ENCODE data around the gene ARNT2. TPM values are rescaled to one million over a fixed set of nuclear protein-coding genes. Genes with fewer than 3 reads are reported as not detected.
"Not testable (repeated sequence)": the region's sequence is repeated elsewhere in the genome, so short reads cannot be mapped to it uniquely, and the experiment has no call there.

The ARNT2 gene
- total RNA-seq, 1 experiment from 2014 or later = not detected

DNA sequence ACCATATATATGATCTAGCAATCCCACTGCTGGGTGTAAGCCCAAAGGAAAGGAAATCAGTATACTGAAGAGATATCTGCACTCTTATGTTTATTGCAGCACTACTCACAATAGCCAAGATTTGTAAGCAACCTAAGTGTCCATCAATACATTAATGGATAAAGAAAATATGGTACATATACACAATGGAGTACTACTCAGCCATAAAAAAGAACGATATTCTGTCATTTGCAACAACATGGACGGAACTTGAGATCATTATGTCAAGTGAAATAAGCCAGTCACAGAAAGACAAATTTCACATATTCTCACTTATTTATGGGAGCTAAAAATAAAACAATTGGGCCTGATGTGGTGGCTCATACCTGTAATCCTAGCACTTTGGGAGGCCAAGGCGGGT lies 21.9 kb upstream of the ARNT2 start:
- no peak for DNase-seq
- H3K4me3 ChIP-seq (ENCODE audit: low read length) = no peak overlapping the region
- no peak overlapping the region for H3K4me2 ChIP-seq (ENCODE audit: low read depth, low read length, poor library complexity, severe bottlenecking)
- no peaks in the 10 kb centered on the region for H3K9me3 ChIP-seq (ENCODE audit: low read length)
- no peaks in the 10 kb centered on the region for H3K27me3 ChIP-seq (ENCODE audit: low read length)
- no peak overlapping the region for H3K9ac ChIP-seq (ENCODE audit: low read length)
- no peaks in the 10 kb centered on the region for H3K9me2 ChIP-seq (replicated peaks; ENCODE audit: insufficient read depth, low read length)
- no peaks in the 10 kb centered on the region for H3K4me1 ChIP-seq (ENCODE audit: low read length)
- H3K79me2 ChIP-seq (ENCODE audit: low read length) = no peaks in the 10 kb centered on the region
- H3K27ac ChIP-seq (ENCODE audit: low read length) = no peak overlapping the region
- H2AFZ ChIP-seq (ENCODE audit: low read length) = no peak overlapping the region
- no peaks in the 10 kb centered on the region for H4K20me1 ChIP-seq (ENCODE audit: insufficient read depth, low read depth, low read length)
- H3K36me3 ChIP-seq (ENCODE audit: insufficient read depth, low read length) = no peaks in the 10 kb centered on the region

DNA sequence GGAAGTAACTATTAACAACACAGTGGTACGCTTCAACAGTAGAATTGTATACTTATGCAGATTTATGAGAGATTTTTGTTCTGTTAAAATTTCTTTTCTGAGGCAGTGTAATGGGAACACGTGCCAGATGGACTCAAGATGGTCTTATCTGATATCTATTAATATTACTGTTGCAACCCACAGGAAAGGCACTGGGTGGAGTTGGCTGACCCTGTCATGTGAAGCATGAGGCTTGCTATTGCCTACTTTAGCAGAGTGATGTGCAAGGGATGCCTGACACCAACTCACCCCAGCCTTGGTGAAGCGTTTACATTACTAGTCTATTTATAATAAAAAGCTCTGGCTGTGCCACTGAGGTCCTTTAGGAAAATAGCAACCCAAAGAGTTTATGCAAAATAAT lies 19.8 kb upstream of the ARNT2 start:
- H3K79me2 ChIP-seq (ENCODE audit: low read length) = no peaks in the 10 kb centered on the region
- H3K9ac ChIP-seq (ENCODE audit: low read length) = no peak overlapping the region
- no peak overlapping the region for H3K4me2 ChIP-seq (ENCODE audit: low read depth, low read length, poor library complexity, severe bottlenecking)
- H3K9me3 ChIP-seq (ENCODE audit: low read length) = no peaks in the 10 kb centered on the region
- DNase-seq = no peak
- no peaks in the 10 kb centered on the region for H3K4me1 ChIP-seq (ENCODE audit: low read length)
- H3K4me3 ChIP-seq (ENCODE audit: low read length) = no peak overlapping the region
- H3K9me2 ChIP-seq (replicated peaks; ENCODE audit: insufficient read depth, low read length) = no peaks in the 10 kb centered on the region
- H4K20me1 ChIP-seq (ENCODE audit: insufficient read depth, low read depth, low read length) = no peaks in the 10 kb centered on the region
- H3K27me3 ChIP-seq (ENCODE audit: low read length) = no peaks in the 10 kb centered on the region
- H3K27ac ChIP-seq (ENCODE audit: low read length) = no peak overlapping the region
- H3K36me3 ChIP-seq (ENCODE audit: insufficient read depth, low read length) = no peaks in the 10 kb centered on the region
- no peak overlapping the region for H2AFZ ChIP-seq (ENCODE audit: low read length)

DNA sequence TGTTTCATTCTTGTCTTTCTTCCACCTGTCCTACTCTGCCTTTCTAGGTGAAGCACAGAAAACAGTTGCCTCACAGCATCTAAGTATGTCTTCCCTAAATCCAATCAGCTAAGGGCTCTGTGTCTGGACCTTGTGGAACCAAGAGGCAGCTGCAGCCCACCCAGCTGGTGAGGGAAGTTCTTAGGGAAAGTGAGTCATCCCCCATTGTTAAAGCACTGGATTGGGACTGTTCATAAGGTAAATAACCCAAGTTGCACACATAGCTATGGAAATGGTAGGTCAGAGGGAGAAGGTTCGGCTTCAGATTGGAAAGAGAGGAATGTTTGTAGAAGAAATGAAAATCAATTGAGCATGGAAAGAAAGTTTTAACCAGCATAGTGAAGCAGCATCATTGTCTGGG lies 18.0 kb upstream of the ARNT2 start:
- Histone ChIP-seq H3K36me3 (ENCODE audit: insufficient read depth, low read length) (no peaks in the 10 kb centered on the region), H3K4me3 (ENCODE audit: low read length) (no peak overlapping the region), H3K4me1 (ENCODE audit: low read length) (no peaks in the 10 kb centered on the region), H3K9me2 (replicated peaks; ENCODE audit: insufficient read depth, low read length) (no peaks in the 10 kb centered on the region), H3K9me3 (ENCODE audit: low read length) (no peaks in the 10 kb centered on the region), H3K27ac (ENCODE audit: low read length) (no peak overlapping the region), H2AFZ (ENCODE audit: low read length) (no peak overlapping the region), H3K79me2 (ENCODE audit: low read length) (no peaks in the 10 kb centered on the region), H3K9ac (ENCODE audit: low read length) (no peak overlapping the region), H3K27me3 (ENCODE audit: low read length) (no peaks in the 10 kb centered on the region), H3K4me2 (ENCODE audit: low read depth, low read length, poor library complexity, severe bottlenecking) (no peak overlapping the region), H4K20me1 (ENCODE audit: insufficient read depth, low read depth, low read length) (no peaks in the 10 kb centered on the region)
- DNase-seq = peak; percentile 16

DNA sequence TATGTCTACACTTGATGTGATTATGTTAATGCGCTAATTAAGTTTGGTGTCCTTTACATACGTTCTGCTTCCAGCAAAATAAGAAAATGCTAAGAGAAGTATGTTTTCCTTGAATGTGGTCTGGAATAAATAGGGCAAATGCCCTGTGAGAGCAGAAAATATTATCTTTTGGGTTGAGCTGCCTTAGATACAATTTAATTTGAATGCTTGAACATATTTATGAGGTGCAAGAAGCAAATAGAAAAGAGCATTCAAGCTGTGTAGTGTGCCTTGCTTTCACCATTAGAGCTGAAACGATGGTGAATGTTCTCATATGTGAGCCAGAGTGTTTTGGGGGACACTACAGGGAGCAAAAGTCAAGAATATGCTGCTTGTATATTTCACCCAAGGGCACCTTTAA lies 15.9 kb upstream of the ARNT2 start:
- H3K4me2 ChIP-seq (ENCODE audit: low read depth, low read length, poor library complexity, severe bottlenecking) = no peak overlapping the region
- H3K4me1 ChIP-seq (ENCODE audit: low read length) = no peaks in the 10 kb centered on the region
- DNase-seq = no peak
- H3K27ac ChIP-seq (ENCODE audit: low read length) = no peak overlapping the region
- no peaks in the 10 kb centered on the region for H3K9me3 ChIP-seq (ENCODE audit: low read length)
- no peaks in the 10 kb centered on the region for H3K27me3 ChIP-seq (ENCODE audit: low read length)
- no peaks in the 10 kb centered on the region for H4K20me1 ChIP-seq (ENCODE audit: insufficient read depth, low read depth, low read length)
- H3K79me2 ChIP-seq (ENCODE audit: low read length) = no peaks in the 10 kb centered on the region
- H2AFZ ChIP-seq (ENCODE audit: low read length) = no peak overlapping the region
- H3K4me3 ChIP-seq (ENCODE audit: low read length) = no peak overlapping the region
- no peak overlapping the region for H3K9ac ChIP-seq (ENCODE audit: low read length)
- no peaks in the 10 kb centered on the region for H3K36me3 ChIP-seq (ENCODE audit: insufficient read depth, low read length)
- H3K9me2 ChIP-seq (replicated peaks; ENCODE audit: insufficient read depth, low read length) = no peaks in the 10 kb centered on the region

DNA sequence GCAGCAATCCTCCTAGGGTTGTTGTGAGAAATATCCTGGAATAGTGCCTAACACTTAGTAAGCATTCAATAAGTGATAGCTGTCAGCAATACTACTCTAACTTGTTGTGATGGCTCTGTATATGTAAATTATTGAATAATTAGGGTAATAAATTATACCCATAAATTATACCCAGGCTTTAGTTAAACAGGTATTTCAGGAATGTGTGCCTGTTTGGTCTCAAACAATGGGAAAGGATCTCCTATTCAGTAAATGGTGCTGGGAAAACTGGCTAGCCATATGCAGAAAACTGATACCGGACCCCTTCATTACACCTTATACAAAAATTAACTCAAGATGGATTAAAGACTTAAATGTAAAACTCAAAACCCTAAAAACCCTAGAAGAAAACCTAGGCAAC lies 14.8 kb upstream of the ARNT2 start:
- no peaks in the 10 kb centered on the region for H3K4me1 ChIP-seq (ENCODE audit: low read length)
- no peaks in the 10 kb centered on the region for H3K36me3 ChIP-seq (ENCODE audit: insufficient read depth, low read length)
- DNase-seq = no peak
- no peaks in the 10 kb centered on the region for H3K9me2 ChIP-seq (replicated peaks; ENCODE audit: insufficient read depth, low read length)
- H3K4me2 ChIP-seq (ENCODE audit: low read depth, low read length, poor library complexity, severe bottlenecking) = no peak overlapping the region
- no peaks in the 10 kb centered on the region for H3K79me2 ChIP-seq (ENCODE audit: low read length)
- H3K4me3 ChIP-seq (ENCODE audit: low read length) = no peak overlapping the region
- H3K9ac ChIP-seq (ENCODE audit: low read length) = no peak overlapping the region
- no peaks in the 10 kb centered on the region for H3K9me3 ChIP-seq (ENCODE audit: low read length)
- H4K20me1 ChIP-seq (ENCODE audit: insufficient read depth, low read depth, low read length) = no peaks in the 10 kb centered on the region
- H3K27ac ChIP-seq (ENCODE audit: low read length) = no peak overlapping the region
- H3K27me3 ChIP-seq (ENCODE audit: low read length) = no peaks in the 10 kb centered on the region
- no peak overlapping the region for H2AFZ ChIP-seq (ENCODE audit: low read length)

DNA sequence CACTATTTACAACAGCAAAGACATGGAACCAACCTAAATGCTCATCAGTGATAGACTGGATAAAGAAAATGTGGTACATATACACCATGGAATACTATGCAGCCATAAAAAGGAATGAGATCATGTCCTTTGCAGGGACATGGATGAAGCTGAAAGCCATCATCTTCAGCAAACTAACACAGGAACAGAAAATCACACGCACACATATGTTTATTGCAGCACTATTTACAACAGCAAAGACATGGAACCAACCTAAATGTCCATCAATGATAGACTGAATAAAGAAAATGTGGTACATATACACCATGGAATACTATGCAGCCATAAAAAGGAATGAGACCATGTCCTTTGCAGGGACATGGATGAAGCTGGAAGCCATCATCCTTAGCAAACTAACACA lies 13.2 kb upstream of the ARNT2 start:
- not testable (repeated sequence) for H3K4me2 ChIP-seq (ENCODE audit: low read depth, low read length, poor library complexity, severe bottlenecking); H3K27ac ChIP-seq (ENCODE audit: low read length); DNase-seq; H3K9me3 ChIP-seq (ENCODE audit: low read length); H3K4me1 ChIP-seq (ENCODE audit: low read length); H3K4me3 ChIP-seq (ENCODE audit: low read length); H3K9me2 ChIP-seq (replicated peaks; ENCODE audit: insufficient read depth, low read length); H3K79me2 ChIP-seq (ENCODE audit: low read length); H3K36me3 ChIP-seq (ENCODE audit: insufficient read depth, low read length); H4K20me1 ChIP-seq (ENCODE audit: insufficient read depth, low read depth, low read length); H3K27me3 ChIP-seq (ENCODE audit: low read length); H2AFZ ChIP-seq (ENCODE audit: low read length); H3K9ac ChIP-seq (ENCODE audit: low read length)

DNA sequence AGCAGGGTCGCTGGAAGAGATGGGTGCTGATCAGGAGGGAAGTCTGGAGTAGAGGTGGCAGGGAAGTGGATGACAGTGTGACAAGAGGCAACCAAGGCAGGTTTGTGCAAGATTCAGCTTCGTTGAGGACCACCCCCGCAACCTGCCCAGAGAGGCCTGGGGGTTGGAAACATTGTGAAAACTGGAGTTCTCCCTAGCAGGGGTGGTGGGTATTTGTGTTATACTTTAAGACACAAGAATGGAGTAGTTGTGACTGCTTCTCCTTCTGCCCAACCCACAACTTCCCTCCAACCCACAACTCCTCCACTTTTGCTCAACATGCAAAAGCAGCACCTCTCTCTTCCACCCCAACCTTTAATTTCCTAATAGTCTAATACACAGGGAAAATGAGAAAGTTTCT lies 8.6 kb upstream of the ARNT2 start:
- H3K36me3 ChIP-seq (ENCODE audit: insufficient read depth, low read length) = no peaks in the 10 kb centered on the region
- no peaks in the 10 kb centered on the region for H3K4me1 ChIP-seq (ENCODE audit: low read length)
- H3K9ac ChIP-seq (ENCODE audit: low read length) = no peak overlapping the region

DNA sequence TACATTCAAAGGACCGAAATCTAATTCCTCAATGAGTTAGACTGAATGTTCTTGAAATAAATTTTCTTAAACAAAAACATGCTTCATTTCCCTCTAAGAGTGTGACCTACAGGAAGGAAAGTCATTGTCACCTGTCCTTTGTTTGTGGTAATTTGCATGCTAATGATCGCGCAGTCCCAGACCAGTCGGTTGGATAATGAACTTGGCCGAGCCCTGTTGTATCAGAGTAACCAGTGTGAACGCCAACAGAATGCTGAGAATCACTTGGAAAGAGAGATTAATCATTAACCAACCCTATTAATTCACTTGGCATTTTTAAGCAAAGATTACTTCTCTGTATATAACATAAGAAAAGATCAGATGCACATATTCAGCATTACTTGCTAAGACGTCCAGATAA lies 8.1 kb upstream of the ARNT2 start:
- Histone ChIP-seq H3K27ac (ENCODE audit: low read length) (no peak overlapping the region), H3K4me2 (ENCODE audit: low read depth, low read length, poor library complexity, severe bottlenecking) (no peak overlapping the region), H3K79me2 (ENCODE audit: low read length) (no peaks in the 10 kb centered on the region), H3K9me2 (replicated peaks; ENCODE audit: insufficient read depth, low read length) (no peaks in the 10 kb centered on the region), H4K20me1 (ENCODE audit: insufficient read depth, low read depth, low read length) (no peaks in the 10 kb centered on the region), H2AFZ (ENCODE audit: low read length) (no peak overlapping the region), H3K9ac (ENCODE audit: low read length) (no peak overlapping the region), H3K4me3 (ENCODE audit: low read length) (no peak overlapping the region), H3K4me1 (ENCODE audit: low read length) (no peaks in the 10 kb centered on the region), H3K9me3 (ENCODE audit: low read length) (no peaks in the 10 kb centered on the region), H3K27me3 (ENCODE audit: low read length) (no peaks in the 10 kb centered on the region), H3K36me3 (ENCODE audit: insufficient read depth, low read length) (no peaks in the 10 kb centered on the region)
- no peak for DNase-seq

More for the DNA sequence above, 8.6 kb upstream of the ARNT2 start:
- H3K9me3 ChIP-seq (ENCODE audit: low read length) = no peaks in the 10 kb centered on the region
- H3K4me3 ChIP-seq (ENCODE audit: low read length) = no peak overlapping the region
- H3K4me2 ChIP-seq (ENCODE audit: low read depth, low read length, poor library complexity, severe bottlenecking) = no peak overlapping the region
- no peak overlapping the region for H2AFZ ChIP-seq (ENCODE audit: low read length)
- no peak for DNase-seq
- no peak overlapping the region for H3K27ac ChIP-seq (ENCODE audit: low read length)
- no peaks in the 10 kb centered on the region for H3K27me3 ChIP-seq (ENCODE audit: low read length)
- no peaks in the 10 kb centered on the region for H4K20me1 ChIP-seq (ENCODE audit: insufficient read depth, low read depth, low read length)
- no peaks in the 10 kb centered on the region for H3K9me2 ChIP-seq (replicated peaks; ENCODE audit: insufficient read depth, low read length)
- no peaks in the 10 kb centered on the region for H3K79me2 ChIP-seq (ENCODE audit: low read length)

DNA sequence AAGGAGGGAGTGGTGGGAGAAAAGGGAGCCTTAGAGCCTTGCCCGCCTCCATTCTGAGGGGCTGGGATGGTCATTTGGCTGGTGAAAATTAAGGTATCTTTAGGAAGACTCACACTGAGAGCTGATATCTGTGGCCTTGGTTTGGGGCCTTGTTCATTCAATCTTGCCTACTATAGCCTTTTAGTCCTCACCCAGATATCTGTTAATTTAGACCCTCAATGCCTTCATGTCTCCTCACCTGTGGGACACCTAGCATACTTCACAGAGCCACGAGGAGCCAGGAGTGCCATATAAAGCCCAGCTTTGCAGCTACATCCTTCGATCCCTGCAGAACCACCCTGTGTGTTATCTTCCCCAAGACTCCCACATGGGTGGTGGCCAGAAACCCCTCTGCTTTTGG lies 4.7 kb upstream of the ARNT2 start:
- Histone ChIP-seq H3K4me2 (ENCODE audit: low read depth, low read length, poor library complexity, severe bottlenecking) (no peak overlapping the region), H2AFZ (ENCODE audit: low read length) (no peak overlapping the region), H4K20me1 (ENCODE audit: insufficient read depth, low read depth, low read length) (no peaks in the 10 kb centered on the region), H3K36me3 (ENCODE audit: insufficient read depth, low read length) (no peaks in the 10 kb centered on the region), H3K9ac (ENCODE audit: low read length) (no peak overlapping the region), H3K9me3 (ENCODE audit: low read length) (no peaks in the 10 kb centered on the region), H3K27me3 (ENCODE audit: low read length) (no peaks in the 10 kb centered on the region), H3K4me1 (ENCODE audit: low read length) (no peaks in the 10 kb centered on the region), H3K4me3 (ENCODE audit: low read length) (no peak overlapping the region), H3K27ac (ENCODE audit: low read length) (no peak overlapping the region), H3K9me2 (replicated peaks; ENCODE audit: insufficient read depth, low read length) (no peaks in the 10 kb centered on the region), H3K79me2 (ENCODE audit: low read length) (no peaks in the 10 kb centered on the region)
- DNase-seq = no peak

Measured in Karpas-422 (cell line).